ENCODE data around the gene SCN8A.

The SCN8A gene

GRCh38 chr12:51851413-51852124 is 260.5 kb downstream of the SCN8A start:
- DNase-seq (ENCODE audit: low spot score) = no peak

DNA sequence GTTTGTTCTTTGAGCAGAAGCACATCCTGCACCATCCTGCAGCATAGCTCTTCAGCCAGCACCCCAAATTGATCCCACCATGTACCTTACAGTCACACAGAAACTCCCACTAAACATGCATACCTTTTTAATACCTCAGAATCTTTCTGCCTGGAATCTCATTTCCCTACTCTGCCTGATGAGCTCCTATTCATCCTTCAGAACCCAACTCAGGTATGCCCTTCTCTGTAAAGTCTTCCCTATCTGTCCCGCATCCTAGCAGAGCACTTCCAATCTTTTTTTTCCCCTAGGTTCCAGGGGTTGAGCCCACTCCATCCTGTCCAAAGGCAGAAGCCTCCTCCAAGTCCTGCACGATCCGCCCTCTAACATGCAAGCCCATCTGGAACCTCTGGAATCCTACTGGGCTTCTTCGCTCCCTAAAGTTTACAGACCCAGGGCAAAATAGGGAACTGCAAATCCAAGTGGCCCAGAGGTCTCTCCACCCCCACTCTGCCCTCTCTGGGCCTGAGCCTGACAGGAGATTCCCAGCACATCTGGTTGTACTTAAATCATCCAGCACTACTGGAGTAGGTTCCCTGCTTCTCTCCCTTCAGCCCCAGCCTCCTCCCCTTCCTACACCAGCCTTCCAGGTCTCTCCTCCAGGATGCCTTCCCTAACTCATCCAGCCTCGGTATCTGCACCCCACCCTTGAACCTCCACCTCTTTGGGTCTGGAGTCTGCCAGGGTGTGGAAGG is 261.5 kb downstream of the SCN8A start:
- DNase-seq (ENCODE audit: low spot score) = no peak

GRCh38 chr12:51855586-51856428 is 264.8 kb downstream of the SCN8A start:
- DNase-seq (ENCODE audit: low spot score) = peak; percentile 81

- DNase-seq (ENCODE audit: low spot score) = no peak
Observed at GRCh38 chr12:51860986-51861385, 270.0 kb downstream of the SCN8A start.
